NCI-H1105 treated with DMSO at 0.1 percent for 48 hours (cell line): ENCODE results near the gene GOLGA8T.
"Not testable (repeated sequence)": the region's sequence is repeated elsewhere in the genome, so short reads cannot be mapped to it uniquely, and the experiment has no call there.

Experiments
- DNase-seq: peaks from one replicate; lab custom pipeline; 2025; lab: John Stamatoyannopoulos, UW

The GOLGA8T gene, protein sequence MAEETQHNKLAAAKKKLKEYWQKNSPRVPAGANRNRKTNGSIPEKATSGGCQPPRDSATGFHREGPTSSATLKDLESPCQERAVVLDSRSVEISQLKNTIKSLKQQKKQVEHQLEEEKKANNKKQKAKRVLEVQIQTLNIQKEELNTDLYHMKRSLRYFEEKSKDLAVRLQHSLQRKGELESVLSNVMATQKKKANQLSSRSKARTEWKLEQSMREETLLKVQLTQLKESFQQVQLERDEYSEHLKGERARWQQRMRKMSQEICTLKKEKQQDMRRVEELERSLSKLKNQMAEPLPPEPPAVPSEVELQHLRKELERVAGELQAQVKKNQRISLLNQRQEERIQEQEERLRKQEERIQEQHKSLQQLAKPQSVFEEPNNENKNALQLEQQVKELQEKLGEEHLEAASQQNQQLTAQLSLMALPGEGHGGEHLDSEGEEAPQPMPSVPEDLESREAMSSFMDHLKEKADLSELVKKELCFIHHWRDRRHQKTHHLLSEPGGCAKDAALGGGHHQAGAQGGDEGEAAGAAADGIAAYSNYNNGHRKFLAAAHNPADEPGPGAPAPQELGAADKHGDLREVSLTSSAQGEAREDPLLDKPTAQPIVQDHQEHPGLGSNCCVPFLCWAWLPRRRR

GRCh38 chr15:30134751-30135150, at the start of gene GOLGA8T:
TSS of gene GOLGA8T (plus strand) at chr15:30135051. CDS start at chr15:30135149, 98 bp downstream.
- DNase-seq = not testable (repeated sequence)

DNA sequence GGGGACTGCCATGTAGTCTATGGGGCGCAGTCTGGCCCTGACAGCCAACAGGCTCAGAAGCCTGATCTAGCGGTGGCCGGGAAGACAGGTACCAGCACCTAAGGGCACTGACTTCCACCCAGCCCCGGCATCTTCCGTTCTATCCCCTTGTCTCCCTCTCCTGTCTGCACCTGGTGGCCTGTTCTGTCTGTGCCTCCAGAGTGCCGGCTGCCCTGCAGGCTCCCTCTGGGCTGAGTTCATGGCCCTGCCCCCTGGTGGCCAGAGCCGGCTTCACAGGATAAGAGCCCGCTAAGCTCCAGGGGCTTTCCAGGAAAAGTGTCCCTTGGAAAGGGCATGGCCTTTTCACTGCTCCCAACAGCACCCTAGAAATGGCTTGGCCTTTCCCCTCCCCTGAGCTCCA, 37.0 kb upstream of the GOLGA8T start:
- not testable (repeated sequence) for DNase-seq

- not testable (repeated sequence) for DNase-seq
Measured at GRCh38 chr15:30102890-30103289, 32.0 kb upstream of the GOLGA8T start.

DNA sequence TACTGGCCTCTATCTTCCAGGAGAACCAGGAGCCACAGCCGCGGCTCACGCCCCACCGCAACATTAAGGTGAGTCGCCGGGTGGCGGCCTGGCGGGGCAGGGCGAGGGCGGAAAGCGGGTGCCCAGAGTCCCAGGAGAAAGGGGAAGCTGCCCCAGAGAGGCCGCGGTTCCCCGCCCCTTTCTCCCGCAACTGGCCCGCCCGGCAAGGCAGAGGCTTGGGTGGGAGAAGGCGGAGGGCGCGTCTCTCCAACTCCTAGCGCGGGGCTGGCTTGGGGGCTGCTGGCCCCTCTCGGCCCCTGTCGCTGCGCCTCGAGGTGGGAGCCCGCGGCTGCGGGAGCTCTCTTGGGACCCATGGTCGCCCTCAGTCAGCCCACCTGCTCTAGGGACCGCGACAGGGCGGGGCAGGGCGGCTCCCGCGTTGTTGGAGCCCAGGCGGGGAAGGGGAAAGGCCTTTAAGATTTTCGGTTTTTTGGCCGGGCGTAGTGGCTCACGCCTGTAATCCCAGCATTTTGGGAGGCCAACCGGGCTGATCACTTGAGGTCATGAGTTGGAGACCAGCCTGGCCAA, 30.8 kb upstream of the GOLGA8T start:
- DNase-seq = not testable (repeated sequence)

DNA sequence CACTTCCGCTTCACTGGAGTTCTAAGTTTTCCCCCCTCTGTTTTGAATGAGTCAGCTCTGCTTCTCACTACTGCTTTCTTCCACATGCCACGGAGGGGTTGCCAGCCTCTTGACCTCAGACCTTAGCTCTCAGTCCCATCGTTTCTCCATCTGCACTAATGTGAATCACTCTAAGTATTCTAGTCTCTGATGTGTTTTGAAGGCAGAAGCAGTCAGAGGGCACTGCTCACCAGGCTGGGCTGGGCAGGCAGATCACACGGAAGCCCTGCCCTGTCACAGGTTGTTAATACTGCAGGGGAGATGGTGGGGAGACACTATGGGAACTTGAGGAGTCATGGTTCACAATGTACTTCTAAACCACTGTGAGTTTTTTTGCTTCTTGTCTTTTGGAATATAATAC, 24.3 kb upstream of the GOLGA8T start:
- DNase-seq = not testable (repeated sequence)

- DNase-seq = not testable (repeated sequence)
Measured at GRCh38 chr15:30130066-30130465, 4.8 kb upstream of the GOLGA8T start.

- not testable (repeated sequence) for DNase-seq
Measured at GRCh38 chr15:30143246-30143645, 8.4 kb downstream of the GOLGA8T start.

- DNase-seq = not testable (repeated sequence)
Measured at GRCh38 chr15:30149891-30150290, 15.0 kb downstream of the GOLGA8T start.

- DNase-seq = not testable (repeated sequence)
Measured at GRCh38 chr15:30162479-30163357, 27.9 kb downstream of the GOLGA8T start.

DNA sequence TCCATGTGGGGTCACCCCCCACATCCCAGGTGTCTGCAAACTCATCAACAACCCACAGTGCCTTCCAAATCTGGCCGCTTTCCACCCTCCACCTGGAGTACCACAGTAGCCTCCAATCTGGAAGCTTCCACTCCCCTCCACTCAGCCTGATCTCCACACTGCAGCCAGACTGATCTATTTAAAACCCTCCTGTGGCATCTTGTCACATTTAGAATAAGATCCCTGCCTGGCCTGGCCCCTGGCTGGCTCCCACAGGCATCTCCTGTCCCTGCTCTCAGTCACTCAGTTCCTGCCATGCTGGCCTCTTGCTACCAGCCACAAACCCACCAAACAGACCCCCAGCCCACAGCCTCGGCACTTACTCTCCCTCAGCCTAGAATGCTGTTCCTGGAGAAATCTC, 28.9 kb downstream of the GOLGA8T start:
- DNase-seq = not testable (repeated sequence)

GRCh38 chr15:30164257-30164656, 29.4 kb downstream of the GOLGA8T start:
- not testable (repeated sequence) for DNase-seq

DNA sequence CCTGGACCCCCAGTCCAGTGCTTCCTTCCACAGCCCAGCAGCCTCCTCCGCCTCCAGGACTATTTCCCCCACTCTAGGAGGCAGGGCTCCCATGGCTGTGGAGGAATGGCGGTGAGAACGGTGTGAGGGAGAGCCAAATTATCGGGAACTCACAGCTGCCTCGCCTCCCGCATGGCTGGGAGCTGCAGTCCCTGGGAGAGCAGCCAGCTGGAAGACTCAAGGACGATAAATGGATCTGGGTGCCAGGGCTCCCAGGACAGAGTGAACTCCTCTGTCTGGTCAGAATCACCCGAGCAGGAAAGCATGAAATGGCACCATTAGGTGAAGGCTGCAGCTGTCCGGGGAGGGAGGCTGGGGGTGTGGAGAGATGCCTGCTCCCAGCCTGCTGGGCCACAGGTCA, 32.6 kb downstream of the GOLGA8T start:
- not testable (repeated sequence) for DNase-seq

- DNase-seq = not testable (repeated sequence)
Measured at GRCh38 chr15:30167886-30168285, 33.0 kb downstream of the GOLGA8T start.

- not testable (repeated sequence) for DNase-seq
Measured at GRCh38 chr15:30171452-30171851, 36.6 kb downstream of the GOLGA8T start.

DNA sequence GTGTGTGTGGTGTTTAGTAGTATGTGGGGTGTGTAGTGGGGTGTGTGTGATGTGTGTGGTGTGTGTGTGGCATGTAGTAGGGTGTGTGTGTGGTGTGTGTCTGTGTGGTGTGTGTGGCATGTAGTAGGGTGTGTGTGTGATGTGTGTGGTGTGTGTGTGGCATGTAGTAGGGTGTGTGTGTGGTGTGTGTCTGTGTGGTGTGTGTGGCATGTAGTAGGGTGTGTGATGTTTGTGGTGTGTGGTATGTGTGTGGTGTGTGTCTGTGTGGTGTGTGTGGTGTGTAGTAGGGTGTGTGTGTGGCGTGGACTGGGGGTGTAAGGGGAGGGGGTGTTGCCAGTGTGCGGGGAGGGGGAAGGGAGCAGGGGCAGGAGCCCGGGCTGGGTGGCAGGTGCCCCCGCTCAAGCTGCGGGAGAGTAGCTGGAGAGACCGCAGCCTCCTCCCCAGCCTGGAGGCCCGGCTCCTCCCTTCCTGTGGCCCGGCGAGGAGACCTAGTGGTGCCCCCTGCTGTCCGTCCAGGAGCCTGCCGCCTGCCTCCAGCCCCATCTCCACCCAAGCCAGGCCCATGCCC, 38.3 kb downstream of the GOLGA8T start:
- not testable (repeated sequence) for DNase-seq

GRCh38 chr15:30175291-30175690, 40.4 kb downstream of the GOLGA8T start:
- not testable (repeated sequence) for DNase-seq

GRCh38 chr15:30176613-30177012, 41.8 kb downstream of the GOLGA8T start:
- not testable (repeated sequence) for DNase-seq

GRCh38 chr15:30179814-30180213, 45.0 kb downstream of the GOLGA8T start:
- not testable (repeated sequence) for DNase-seq

- DNase-seq = not testable (repeated sequence)
Measured at GRCh38 chr15:30185495-30185894, 50.6 kb downstream of the GOLGA8T start.

GRCh38 chr15:30187429-30187828, 52.6 kb downstream of the GOLGA8T start:
- not testable (repeated sequence) for DNase-seq

GRCh38 chr15:30189754-30190153, 54.9 kb downstream of the GOLGA8T start:
- not testable (repeated sequence) for DNase-seq
